Measurements from ENCODE around the gene TMEM91. TPM values are rescaled to one million over a fixed set of nuclear protein-coding genes. Genes with fewer than 3 reads are reported as not detected.
A peak's percentile ranks its signal among the peaks of the same experiment; 100 is the strongest.

Gene TMEM91
- total and polyA plus RNA-seq, 2 of the 13 experiments (the other 11 are each of a cell fraction or from before 2014, with no cell fraction given): 6.3 to 10.3 TPM

GRCh38 chr19:41397086-41398049 is 21.0 kb downstream of the TMEM91 start, which contains the start of the genes BCKDHA and EXOSC5 (continued):
- peak; percentile 65 to 70 for TF ChIP-seq POLR2A (IDR thresholded peaks at IDR 0.05; ENCODE audit: insufficient read depth in 1 of 2, low read depth in 2 of 2, low read length in 2 of 2)
- TF ChIP-seq REL (CRISPR knock-in tag; conservative IDR thresholded peaks at IDR 0.05): no peak; the same call in 1 of the 2 replicates
- no peak for TF ChIP-seq ZNF576 (CRISPR knock-in tag; IDR thresholded peaks at IDR 0.05)
- no peak for TF ChIP-seq CENPX (CRISPR knock-in tag; IDR thresholded peaks at IDR 0.05)
- TF ChIP-seq ATF5 (CRISPR knock-in tag; IDR thresholded peaks at IDR 0.05; ENCODE audit: low read depth): no peak
- no peak for TF ChIP-seq ARHGAP35 (CRISPR knock-in tag; IDR thresholded peaks at IDR 0.05; ENCODE audit: borderline replicate concordance)
- TF ChIP-seq ZNF12 (CRISPR knock-in tag; IDR thresholded peaks at IDR 0.05): no peak
- TF ChIP-seq ZNF296 (CRISPR knock-in tag; conservative IDR thresholded peaks at IDR 0.05): no peak
- no peak for TF ChIP-seq NR2F1 (CRISPR knock-in tag; IDR thresholded peaks at IDR 0.05)
- TF ChIP-seq NR2F2 (IDR thresholded peaks at IDR 0.05; ENCODE audit: borderline replicate concordance, low read depth): no peak
- no peak for TF ChIP-seq ZNF17 (CRISPR knock-in tag; IDR thresholded peaks at IDR 0.05)
- TF ChIP-seq RNF219 (CRISPR knock-in tag; IDR thresholded peaks at IDR 0.05): no peak
- no peak for TF ChIP-seq HINFP (CRISPR knock-in tag; IDR thresholded peaks at IDR 0.05; ENCODE audit: low read depth)
- peak; percentile 66; the same call in 1 of the 2 replicates for TF ChIP-seq ZNF317 (CRISPR knock-in tag; IDR thresholded peaks at IDR 0.05)
- no peak for TF ChIP-seq THAP8 (CRISPR knock-in tag; IDR thresholded peaks at IDR 0.05; ENCODE audit: borderline replicate concordance)
- no peak for TF ChIP-seq ZIK1 (CRISPR knock-in tag; IDR thresholded peaks at IDR 0.05; ENCODE audit: borderline replicate concordance, low read depth)
- no peak for TF ChIP-seq AFF4 (CRISPR knock-in tag; IDR thresholded peaks at IDR 0.05)
- no peak; the same call in none of the 2 replicates for TF ChIP-seq KDM4B (CRISPR knock-in tag; IDR thresholded peaks at IDR 0.05)
- peak; percentile 60; the same call in 1 of the 2 replicates for TF ChIP-seq GFI1 (CRISPR knock-in tag; IDR thresholded peaks at IDR 0.05; ENCODE audit: borderline replicate concordance)

Data from HepG2 (cell line).